Left lung (tissue), 10 donors: ENCODE results near the gene CEP68. TPM values are rescaled to one million over a fixed set of nuclear protein-coding genes. Genes with fewer than 3 reads are reported as not detected.
"Not testable (repeated sequence)": the region's sequence is repeated elsewhere in the genome, so short reads cannot be mapped to it uniquely, and the experiment has no call there.

Experiments
- ATAC-seq: fragments of 200-7000 bp; cut with Tn5 transposase; one replicate; pipeline ENCODE4 v1.9.1; 2020; ENCODE audit warnings: moderate library complexity
- DNase-seq, 4 donors: peaks; one replicate each; pipeline ENCODE4 v3.0.0-alpha.2; 2013 to 2020
- H3K27ac ChIP-seq, 2 donors: fragments of 200-600 bp; sonication (generic) in 1 of 2; one replicate each; pipeline versions ENCODE4 v1.5.0 to v1.8.0; 2020 to 2021
- H3K27me3 ChIP-seq, 2 donors: fragments of 200-600 bp; sonication (generic) in 1 of 2; one replicate each; pipeline versions ENCODE4 v1.5.0 to v1.8.0; 2020 to 2021
- H3K36me3 ChIP-seq, 2 donors: fragments of 200-600 bp; sonication (generic) in 1 of 2; one replicate each; pipeline versions ENCODE4 v1.5.0 to v1.8.0; 2020 to 2021
- H3K4me1 ChIP-seq, 2 donors: fragments of 200-600 bp; one replicate each; pipeline ENCODE4 v1.8.0; 2021
- H3K4me3 ChIP-seq, 2 donors: fragments of 200-600 bp; sonication (generic) in 1 of 2; one replicate each; pipeline versions ENCODE4 v1.5.0 to v1.8.0; 2020 to 2021; ENCODE audit warnings: mild to moderate bottlenecking in 1 of 2
- H3K9me3 ChIP-seq, 2 donors: fragments of 200-600 bp; sonication (generic) in 1 of 2; one replicate each; pipeline versions ENCODE4 v1.5.0 to v1.8.0; 2020 to 2021
- CTCF ChIP-seq, 2 donors: fragments of 200-600 bp; sonication (generic) in 1 of 2; IDR thresholded peaks; one replicate each; pipeline versions ENCODE4 v1.5.0 to v1.8.0; 2021; ENCODE audit warnings: antibody characterized with exemption in 2 of 2
- intact Hi-C, 2 donors: fragments of 100-400 bp; cut with DNase I; formaldehyde crosslinking; loops; one replicate each; pipeline versions ENCODE4 v1.11.2 to v1.14.2; 2022
- polyA plus RNA-seq, 6 donors: library from polyadenylated mRNA; unstranded; fragments of 120-200 nt; gene quantifications; one replicate each; pipeline ENCODE4 v1.2.1, GENCODE V29; 2013; ENCODE audit not compliant: insufficient read length in 6 of 6
- total RNA-seq, 2 donors: library from RNA; stranded (reverse); fragmentation: NEBNext Ultra II Directional; extraction: Animal tissue kit (Norgen Biotek cat#: 25700); gene quantifications; one replicate each; pipeline ENCODE4 v1.2.1, GENCODE V29; 2021
- donor health status: DM: no; HTN: yes; CAD: no.
- donor health status: DM: no; HTN: no; CAD: no.

CEP68 gene
- total and polyA plus RNA-seq, 8 donors, result 7.9 to 32.4 (median 30.2) TPM

- H3K27me3 ChIP-seq, result no peaks in the 10 kb centered on the region
- H3K4me1 ChIP-seq, result peaks cover 9 to 33% of the 10 kb centered on the region in 2 donors
- no peak for TF ChIP-seq CTCF (IDR thresholded peaks at IDR 0.05)
- H3K9me3 ChIP-seq, result no peaks in the 10 kb centered on the region
- H3K4me3 ChIP-seq, result no peak overlapping the region
- DNase-seq, result no peak
- no peak for ATAC-seq
- H3K27ac ChIP-seq, result no peak overlapping the region
- no peaks in the 10 kb centered on the region for H3K36me3 ChIP-seq
- intact Hi-C loops, result no loop called here
Measured at GRCh38 chr2:65030476-65031332, 25.5 kb upstream of the CEP68 start.

- intact Hi-C loops, result no loop called here
- Histone ChIP-seq H3K36me3 (no peaks in the 10 kb centered on the region), H3K27ac (no peak overlapping the region), H3K4me1 (peaks cover 9 to 28% of the 10 kb centered on the region in 2 donors), H3K27me3 (no peaks in the 10 kb centered on the region), H3K4me3 (no peak overlapping the region), H3K9me3 (no peaks in the 10 kb centered on the region)
- peak; percentile 85 for ATAC-seq
- peak in 1 of 4 donors; percentile 27 for DNase-seq
- no peak for TF ChIP-seq CTCF (IDR thresholded peaks at IDR 0.05)
Measured at GRCh38 chr2:65031341-65032018, 24.7 kb upstream of the CEP68 start.

GRCh38 chr2:65032019-65032975 is 23.9 kb upstream of the CEP68 start:
- no peaks in the 10 kb centered on the region for H3K36me3 ChIP-seq
- no peak for TF ChIP-seq CTCF (IDR thresholded peaks at IDR 0.05)
- H3K9me3 ChIP-seq, result no peaks in the 10 kb centered on the region
- ATAC-seq, result peak; percentile 12
- DNase-seq, result no peak
- peaks cover 9 to 28% of the 10 kb centered on the region in 2 donors for H3K4me1 ChIP-seq
- H3K27me3 ChIP-seq, result no peaks in the 10 kb centered on the region
- H3K27ac ChIP-seq, result no peak overlapping the region
- intact Hi-C loops, result no loop called here
- H3K4me3 ChIP-seq, result no peak overlapping the region

- no peaks in the 10 kb centered on the region for H3K36me3 ChIP-seq
- DNase-seq (no peak), ATAC-seq (no peak)
- no peaks in the 10 kb centered on the region for H3K9me3 ChIP-seq
- no peak overlapping the region for H3K4me3 ChIP-seq
- H3K4me1 ChIP-seq, result peaks cover 9 to 21% of the 10 kb centered on the region in 2 donors
- no peak overlapping the region for H3K27ac ChIP-seq
- no peaks in the 10 kb centered on the region for H3K27me3 ChIP-seq
- no peak for TF ChIP-seq CTCF (IDR thresholded peaks at IDR 0.05)
- intact Hi-C loops, result no loop called here
Measured at GRCh38 chr2:65033178-65033577, 23.0 kb upstream of the CEP68 start.

GRCh38 chr2:65033667-65034066 is 22.5 kb upstream of the CEP68 start:
- H3K4me3 ChIP-seq, ATAC-seq, H3K27ac ChIP-seq, H3K27me3 ChIP-seq, intact Hi-C loops, H3K36me3 ChIP-seq, H3K9me3 ChIP-seq, DNase-seq: not testable (repeated sequence)
- peaks cover 9 to 18% of the 10 kb centered on the region in 2 donors for H3K4me1 ChIP-seq
